Measurements from ENCODE around the gene DOHH. TPM values are rescaled to one million over a fixed set of nuclear protein-coding genes. Genes with fewer than 3 reads are reported as not detected.

Gene DOHH
- total and polyA plus RNA-seq, 9 of the 15 experiments (the other 6 are each of a cell fraction or from before 2014, with no cell fraction given), result 0.14 to 47.2 (median 5.1) TPM

DNA sequence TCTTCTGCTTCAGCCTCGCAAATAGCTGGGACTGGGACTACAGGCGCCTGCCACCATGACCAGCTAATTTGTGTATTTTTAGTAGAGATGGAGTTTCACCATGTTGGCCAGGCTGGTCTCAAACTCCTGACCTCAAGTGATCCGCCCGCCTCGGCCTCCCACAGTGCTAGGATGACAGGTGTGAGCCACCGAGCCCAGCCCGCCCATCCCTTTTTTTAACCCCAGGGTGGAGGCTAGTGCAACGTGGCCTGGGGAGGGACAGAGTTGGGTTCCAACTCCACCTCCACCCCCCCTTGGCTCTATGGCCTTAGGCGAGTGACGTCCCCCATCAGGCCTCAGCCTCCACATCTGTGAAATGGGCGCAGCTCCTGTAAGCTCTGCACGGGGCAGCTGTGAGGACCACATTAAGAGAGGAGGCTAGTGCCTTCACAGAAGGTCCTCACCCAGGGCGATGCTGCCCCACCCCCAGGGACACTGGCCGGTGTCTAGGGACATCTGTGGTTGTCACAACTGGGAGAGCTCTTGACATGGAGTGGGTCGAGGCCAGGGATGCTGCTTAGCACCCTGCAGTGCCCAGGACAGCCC is 57.9 kb downstream of the DOHH start:
- intact Hi-C loops (cut with micrococcal nuclease) (no loop called here), in situ Hi-C loops (cut with MboI) (no loop called here)
- no peaks in the 10 kb centered on the region for H3K9me3 ChIP-seq (replicated peaks; ENCODE audit: control insufficient read depth, insufficient read depth, low read depth, low read length)
- no peaks in the 10 kb centered on the region for H3K27me3 ChIP-seq (ENCODE audit: control insufficient read depth in 2 of 2, insufficient read depth in 2 of 2, low read length in 2 of 2)
- H3K79me2 ChIP-seq (ENCODE audit: control insufficient read depth, insufficient read depth, low read length), result peaks cover 33% of the 10 kb centered on the region
- ChIA-PET POLR2A (interaction anchor here (0.5 to 0.9 kb wide), 2 partner anchors 66 to 536 kb away, joined by 3 read pairs; no protein-coding TSS in a partner anchor), CTCF (ENCODE audit: low intra/inter-chr PET ratio) (no interaction called here)
- TF ChIP-seq TCF3 (CRISPR knock-in tag; IDR thresholded peaks at IDR 0.05) (no peak), KDM1A (IDR thresholded peaks at IDR 0.05) (peak in 1 of 2 experiments; percentile 13; a peak in 1 of 4 replicates), KLF6 (CRISPR knock-in tag; IDR thresholded peaks at IDR 0.05; ENCODE audit: borderline replicate concordance) (no peak), CBX1 (IDR thresholded peaks at IDR 0.05; ENCODE audit: low read depth) (peak; percentile 54; the same call in 1 of the 2 replicates), ADNP (tag; IDR thresholded peaks at IDR 0.05) (peak; percentile 58; the same call in 1 of the 2 replicates), RCOR1 (IDR thresholded peaks at IDR 0.05; ENCODE audit: borderline replicate concordance in 1 of 2, low read depth in 2 of 2, low read length in 2 of 2) (peak in 1 of 2 experiments; percentile 36; a peak in 1 of 4 replicates), PCBP1 (IDR thresholded peaks at IDR 0.05; ENCODE audit: low read depth, low read length, poor library complexity, severe bottlenecking) (no peak), POLR3A (IDR thresholded peaks at IDR 0.05; ENCODE audit: borderline replicate concordance, extremely low read depth, insufficient read depth, insufficient read length) (no peak), RBM25 (IDR thresholded peaks at IDR 0.05; ENCODE audit: low read depth, low read length, severe bottlenecking) (peak; percentile 63), BCOR (IDR thresholded peaks at IDR 0.05) (peak; percentile 83)
- TF ChIP-seq, protein P1, sequence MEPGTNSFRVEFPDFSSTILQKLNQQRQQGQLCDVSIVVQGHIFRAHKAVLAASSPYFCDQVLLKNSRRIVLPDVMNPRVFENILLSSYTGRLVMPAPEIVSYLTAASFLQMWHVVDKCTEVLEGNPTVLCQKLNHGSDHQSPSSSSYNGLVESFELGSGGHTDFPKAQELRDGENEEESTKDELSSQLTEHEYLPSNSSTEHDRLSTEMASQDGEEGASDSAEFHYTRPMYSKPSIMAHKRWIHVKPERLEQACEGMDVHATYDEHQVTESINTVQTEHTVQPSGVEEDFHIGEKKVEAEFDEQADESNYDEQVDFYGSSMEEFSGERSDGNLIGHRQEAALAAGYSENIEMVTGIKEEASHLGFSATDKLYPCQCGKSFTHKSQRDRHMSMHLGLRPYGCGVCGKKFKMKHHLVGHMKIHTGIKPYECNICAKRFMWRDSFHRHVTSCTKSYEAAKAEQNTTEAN (CRISPR knock-in tag; IDR thresholded peaks at IDR 0.05), result no peak
- TF ChIP-seq, protein P2, sequence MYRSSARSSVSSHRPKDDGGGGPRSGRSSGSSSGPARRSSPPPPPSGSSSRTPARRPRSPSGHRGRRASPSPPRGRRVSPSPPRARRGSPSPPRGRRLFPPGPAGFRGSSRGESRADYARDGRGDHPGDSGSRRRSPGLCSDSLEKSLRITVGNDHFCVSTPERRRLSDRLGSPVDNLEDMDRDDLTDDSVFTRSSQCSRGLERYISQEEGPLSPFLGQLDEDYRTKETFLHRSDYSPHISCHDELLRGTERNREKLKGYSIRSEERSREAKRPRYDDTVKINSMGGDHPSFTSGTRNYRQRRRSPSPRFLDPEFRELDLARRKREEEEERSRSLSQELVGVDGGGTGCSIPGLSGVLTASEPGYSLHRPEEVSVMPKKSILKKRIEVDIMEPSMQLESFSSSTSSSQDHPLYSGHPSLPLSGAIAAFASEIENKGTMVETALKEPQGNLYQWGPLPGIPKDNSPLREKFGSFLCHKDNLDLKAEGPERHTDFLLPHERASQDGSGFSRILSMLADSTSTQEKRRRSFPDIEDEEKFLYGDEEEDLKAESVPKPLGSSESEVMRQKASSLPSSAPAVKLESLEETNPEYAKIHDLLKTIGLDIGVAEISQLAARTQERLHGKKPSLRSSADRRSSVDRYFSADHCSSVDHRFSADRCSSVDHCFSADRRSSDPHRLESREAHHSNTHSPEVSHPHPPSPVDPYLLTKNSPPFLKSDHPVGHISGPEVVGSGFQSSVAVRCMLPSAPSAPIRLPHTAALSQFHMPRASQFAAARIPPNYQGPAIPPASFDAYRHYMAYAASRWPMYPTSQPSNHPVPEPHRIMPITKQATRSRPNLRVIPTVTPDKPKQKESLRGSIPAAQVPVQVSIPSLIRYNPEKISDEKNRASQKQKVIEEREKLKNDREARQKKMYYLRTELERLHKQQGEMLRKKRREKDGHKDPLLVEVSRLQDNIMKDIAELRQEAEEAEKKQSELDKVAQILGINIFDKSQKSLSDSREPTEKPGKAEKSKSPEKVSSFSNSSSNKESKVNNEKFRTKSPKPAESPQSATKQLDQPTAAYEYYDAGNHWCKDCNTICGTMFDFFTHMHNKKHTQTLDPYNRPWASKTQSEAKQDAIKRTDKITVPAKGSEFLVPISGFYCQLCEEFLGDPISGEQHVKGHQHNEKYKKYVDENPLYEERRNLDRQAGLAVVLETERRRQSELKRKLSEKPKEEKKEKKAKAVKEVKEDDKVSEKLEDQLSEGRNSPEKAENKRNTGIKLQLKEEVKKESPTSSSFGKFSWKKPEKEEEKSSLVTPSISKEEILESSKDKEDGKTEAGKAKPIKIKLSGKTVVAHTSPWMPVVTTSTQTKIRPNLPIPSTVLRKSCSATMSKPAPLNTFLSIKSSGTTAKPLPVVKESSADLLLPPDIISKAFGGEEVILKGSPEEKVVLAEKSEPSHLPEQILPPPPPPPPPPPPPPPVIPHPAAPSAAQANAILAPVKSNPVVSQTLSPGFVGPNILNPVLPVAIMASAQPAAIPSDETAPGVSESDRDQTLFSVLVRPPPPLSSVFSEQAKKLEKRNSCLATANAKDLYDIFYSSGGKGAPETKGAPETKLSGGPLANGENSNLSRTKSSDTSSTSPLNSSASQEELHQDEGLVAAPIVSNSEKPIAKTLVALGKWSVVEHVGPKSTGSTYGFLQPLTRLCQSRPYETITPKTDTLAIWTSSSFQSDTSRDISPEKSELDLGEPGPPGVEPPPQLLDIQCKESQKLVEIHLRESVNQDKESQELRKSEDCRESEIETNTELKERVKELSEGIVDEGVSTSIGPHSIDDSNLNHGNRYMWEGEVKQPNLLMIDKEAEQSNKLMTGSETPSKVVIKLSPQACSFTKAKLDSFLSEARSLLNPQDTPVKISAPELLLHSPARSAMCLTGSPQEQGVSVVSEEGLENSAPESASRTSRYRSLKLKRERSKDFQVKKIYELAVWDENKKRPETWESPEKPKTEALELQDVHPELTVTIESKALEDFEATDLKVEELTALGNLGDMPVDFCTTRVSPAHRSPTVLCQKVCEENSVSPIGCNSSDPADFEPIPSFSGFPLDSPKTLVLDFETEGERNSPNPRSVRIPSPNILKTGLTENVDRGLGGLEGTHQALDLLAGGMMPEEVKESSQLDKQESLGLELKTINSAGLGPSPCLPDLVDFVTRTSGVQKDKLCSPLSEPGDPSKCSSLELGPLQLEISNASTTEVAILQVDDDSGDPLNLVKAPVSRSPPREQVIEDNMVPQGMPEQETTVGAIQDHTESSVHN (IDR thresholded peaks at IDR 0.05; ENCODE audit: borderline replicate concordance in 1 of 2, low read depth in 1 of 2), result no peak
- no peak overlapping the region for H3K4me2 ChIP-seq (ENCODE audit: insufficient read depth, low read length)
- no peak for FAIRE-seq
- 96% methylated on average over 14 of the region's 15 CpGs for WGBS (ENCODE audit: insufficient coverage, low coverage, missing lambda C conversion rate)
- no peaks in the 10 kb centered on the region for H3K9me1 ChIP-seq (ENCODE audit: control insufficient read depth, insufficient read depth, low read length)
- ATAC-seq, result no peak
- BruUV-seq (replicated peaks), result no TSS peak
- no peak overlapping the region for H3K27ac ChIP-seq (ENCODE audit: extremely low read depth, low read depth, low read length)
- H4K20me1 ChIP-seq (replicated peaks; ENCODE audit: control insufficient read depth, insufficient read depth, low read length), result peaks cover 5% of the 10 kb centered on the region
- peaks cover 85% of the 10 kb centered on the region for H3K36me3 ChIP-seq (ENCODE audit: control insufficient read depth, insufficient read depth, low read length)
- peaks cover 0 to 18% of the 10 kb centered on the region in 2 experiments; a peak in 2 of 5 replicates for H3K4me1 ChIP-seq (replicated peaks in 1 of 2; ENCODE audit: control insufficient read depth in 2 of 2, insufficient read depth in 2 of 2, low read length in 2 of 2)
- H2AFZ ChIP-seq (ENCODE audit: low read depth, low read length), result no peak overlapping the region
- H3K9ac ChIP-seq (ENCODE audit: insufficient read depth in 1 of 2, low read depth in 2 of 2, low read length in 2 of 2), result no peak overlapping the region
- H3K4me3 ChIP-seq, result no peak overlapping the region
- no peak for DNase-seq (ENCODE audit: extremely low read depth in 1 of 4, low spot score in 3 of 4)
